Gastroesophageal sphincter (tissue), 4 donors: ENCODE measurements around the gene LTO1. TPM values are rescaled to one million over a fixed set of nuclear protein-coding genes. Genes with fewer than 3 reads are reported as not detected.

Experiments
- ATAC-seq: fragments of 150-250 bp; one replicate; pipeline ENCODE4 v1.9.1; 2016; ENCODE audit warnings: mild to moderate bottlenecking, moderate library complexity
- H3K27ac ChIP-seq, 4 donors: fragments of 200-600 bp; sonication (generic) in 3 of 4; 1 replicate in 3 of 4; 2 replicates in 1 of 4; pipeline ENCODE4 v1.5.1; 2016 to 2019
- H3K27me3 ChIP-seq: fragments of 200-600 bp; sonication (generic); one replicate; pipeline ENCODE4 v1.5.1; 2019
- H3K36me3 ChIP-seq, 2 donors: fragments of 200-600 bp; sonication (generic); one replicate each; pipeline ENCODE4 v1.5.1; 2019; ENCODE audit warnings: control low read depth in 1 of 2
- H3K4me1 ChIP-seq, 3 donors: fragments of 200-600 bp; sonication (generic); 1 replicate in 2 of 3; 2 replicates in 1 of 3; pipeline ENCODE4 v1.5.1; 2016 to 2019; ENCODE audit warnings: control low read depth in 2 of 3
- H3K4me3 ChIP-seq, 2 donors: fragments of 200-600 bp; sonication (generic); one replicate each; pipeline ENCODE4 v1.5.1; 2019; ENCODE audit warnings: mild to moderate bottlenecking in 1 of 2, moderate library complexity in 1 of 2
- H3K9me3 ChIP-seq, 3 donors: fragments of 200-600 bp; sonication (generic); one replicate each; pipeline ENCODE4 v1.5.1; 2017 to 2019; ENCODE audit warnings: control low read depth in 2 of 3
- EP300 ChIP-seq: sonication (generic); formaldehyde crosslinking; IDR thresholded peaks from one replicate; pipeline ENCODE4 v1.6.1; 2017; ENCODE audit warnings: antibody characterized with exemption, mild to moderate bottlenecking
- POLR2A ChIP-seq, 2 donors: fragments of 450-650 bp; IDR thresholded peaks; one replicate each; pipeline ENCODE4 v1.6.1; 2017; ENCODE audit warnings: antibody characterized with exemption in 2 of 2, mild to moderate bottlenecking in 2 of 2, moderate library complexity in 1 of 2
- POLR2AphosphoS5 ChIP-seq: sonication (generic); formaldehyde crosslinking; IDR thresholded peaks from one replicate; pipeline ENCODE4 v1.6.1; 2017; ENCODE audit warnings: antibody characterized with exemption
- WGBS, 2 donors: methylation state at CpG; one replicate each; pipeline ENCODE4 v1.1.5; 2018; ENCODE audit warnings: low coverage in 1 of 2; 5-methylcytosine and 5-hydroxymethylcytosine counted together
- total RNA-seq, 4 donors: library from RNA; depleted of rRNA; stranded (reverse); fragments of >200 nt; gene quantifications; one replicate each; pipeline ENCODE4 v1.1.0, GENCODE V29; 2016
- TF ChIP-seq, protein P1 (sequence below), 4 experiments: fragments of 200-600 bp in 2 of 4; fragments of 450-650 bp in 2 of 4; sonication (generic) in 1 of 4; IDR thresholded peaks; one replicate each; pipeline ENCODE4 v1.5.1; 2017 to 2019; ENCODE audit warnings: antibody characterized with exemption in 4 of 4, mild to moderate bottlenecking in 2 of 4, moderate library complexity in 2 of 4

The LTO1 gene
- total RNA-seq, 4 donors from 2014 or later, result 13.7 to 34.4 (median 18.0) TPM

DNA sequence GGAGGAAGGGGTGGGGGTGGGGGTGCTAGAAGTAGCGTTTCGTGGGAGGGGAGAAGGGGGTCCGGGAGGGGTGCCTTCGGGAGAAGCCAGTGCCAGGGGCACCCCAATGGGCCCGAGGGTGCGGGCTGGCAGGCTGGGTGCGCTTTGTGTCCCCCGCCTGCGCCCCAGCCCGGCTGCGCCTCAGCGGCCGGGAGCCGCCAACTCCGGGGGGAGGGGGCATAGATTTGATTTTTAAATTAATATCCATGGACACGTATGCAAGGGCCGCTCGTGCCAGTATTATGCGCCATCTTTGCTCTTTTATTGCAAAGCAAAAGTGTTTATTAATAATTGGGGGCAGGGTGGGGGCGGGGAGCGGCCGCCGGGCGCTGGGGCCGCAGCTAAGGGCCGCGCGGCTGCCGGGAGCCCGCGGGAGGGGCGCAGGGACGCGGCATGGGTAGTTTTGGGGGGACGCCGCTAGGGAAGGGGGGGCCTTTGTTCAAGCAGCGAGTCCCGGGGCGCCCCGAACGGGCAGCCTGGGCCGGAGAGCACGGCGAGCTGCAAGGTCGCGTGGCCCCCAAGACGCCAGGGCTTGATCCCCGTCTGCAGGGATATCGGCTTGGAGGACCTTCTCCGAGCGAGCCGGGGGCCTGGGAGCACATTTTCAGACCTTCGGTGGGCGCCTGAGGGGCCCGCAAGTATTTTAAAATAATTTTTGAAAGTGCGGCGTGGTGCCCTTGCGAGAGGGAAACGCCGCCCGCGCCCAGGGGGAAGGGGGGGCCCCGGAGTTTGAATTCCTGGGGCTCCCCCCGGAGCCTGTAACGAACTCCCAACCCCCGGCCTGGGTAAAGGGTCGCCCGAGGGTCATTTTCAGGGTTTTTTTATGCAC, 33.2 kb downstream of the LTO1 start:
- WGBS, 2 donors, result 0% methylated on average over 22 of the region's 68 CpGs; no CpG with 5 or more reads in 1 of the 2 donors
- TF ChIP-seq, protein P1, sequence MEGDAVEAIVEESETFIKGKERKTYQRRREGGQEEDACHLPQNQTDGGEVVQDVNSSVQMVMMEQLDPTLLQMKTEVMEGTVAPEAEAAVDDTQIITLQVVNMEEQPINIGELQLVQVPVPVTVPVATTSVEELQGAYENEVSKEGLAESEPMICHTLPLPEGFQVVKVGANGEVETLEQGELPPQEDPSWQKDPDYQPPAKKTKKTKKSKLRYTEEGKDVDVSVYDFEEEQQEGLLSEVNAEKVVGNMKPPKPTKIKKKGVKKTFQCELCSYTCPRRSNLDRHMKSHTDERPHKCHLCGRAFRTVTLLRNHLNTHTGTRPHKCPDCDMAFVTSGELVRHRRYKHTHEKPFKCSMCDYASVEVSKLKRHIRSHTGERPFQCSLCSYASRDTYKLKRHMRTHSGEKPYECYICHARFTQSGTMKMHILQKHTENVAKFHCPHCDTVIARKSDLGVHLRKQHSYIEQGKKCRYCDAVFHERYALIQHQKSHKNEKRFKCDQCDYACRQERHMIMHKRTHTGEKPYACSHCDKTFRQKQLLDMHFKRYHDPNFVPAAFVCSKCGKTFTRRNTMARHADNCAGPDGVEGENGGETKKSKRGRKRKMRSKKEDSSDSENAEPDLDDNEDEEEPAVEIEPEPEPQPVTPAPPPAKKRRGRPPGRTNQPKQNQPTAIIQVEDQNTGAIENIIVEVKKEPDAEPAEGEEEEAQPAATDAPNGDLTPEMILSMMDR (IDR thresholded peaks at IDR 0.05), result no peak
- TF ChIP-seq POLR2A (IDR thresholded peaks at IDR 0.05), result no peak
- no peak for TF ChIP-seq EP300
- TF ChIP-seq POLR2AphosphoS5, result no peak
- peaks cover 0 to 13% of the 10 kb centered on the region in 2 donors for H3K36me3 ChIP-seq
- peaks cover 0 to 91% (median 50%) of the 10 kb centered on the region in 3 donors for H3K4me1 ChIP-seq
- ATAC-seq, result no peak
- peak overlapping the region; percentile 59 to 63 for H3K4me3 ChIP-seq
- peak overlapping the region; percentile 62 to 96 (median 91) for H3K27ac ChIP-seq
- no peaks in the 10 kb centered on the region for H3K9me3 ChIP-seq
- H3K27me3 ChIP-seq, result peaks cover 57% of the 10 kb centered on the region

DNA sequence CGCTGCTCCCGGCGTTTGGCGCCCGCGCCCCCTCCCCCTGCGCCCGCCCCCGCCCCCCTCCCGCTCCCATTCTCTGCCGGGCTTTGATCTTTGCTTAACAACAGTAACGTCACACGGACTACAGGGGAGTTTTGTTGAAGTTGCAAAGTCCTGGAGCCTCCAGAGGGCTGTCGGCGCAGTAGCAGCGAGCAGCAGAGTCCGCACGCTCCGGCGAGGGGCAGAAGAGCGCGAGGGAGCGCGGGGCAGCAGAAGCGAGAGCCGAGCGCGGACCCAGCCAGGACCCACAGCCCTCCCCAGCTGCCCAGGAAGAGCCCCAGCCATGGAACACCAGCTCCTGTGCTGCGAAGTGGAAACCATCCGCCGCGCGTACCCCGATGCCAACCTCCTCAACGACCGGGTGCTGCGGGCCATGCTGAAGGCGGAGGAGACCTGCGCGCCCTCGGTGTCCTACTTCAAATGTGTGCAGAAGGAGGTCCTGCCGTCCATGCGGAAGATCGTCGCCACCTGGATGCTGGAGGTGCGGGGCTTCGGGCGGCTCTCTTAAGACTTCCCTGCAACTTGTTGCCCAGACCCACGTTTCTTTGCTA, 34.1 kb downstream of the LTO1 start, which contains the start of gene CCND1:
CCND1 (plus strand) TSS at position 162 of the 587 bp plus-strand sequence; CDS start at position 320, 158 bp downstream.
- Histone ChIP-seq H3K4me1 (peaks cover 0 to 98% (median 58%) of the 10 kb centered on the region in 3 donors), H3K4me3 (peak within 1 kb of the TSS; percentile 59 to 63), H3K27ac (peak within 1 kb of the TSS; percentile 62 to 96 (median 91)), H3K36me3 (peaks cover 0 to 13% of the 10 kb centered on the region in 2 donors), H3K27me3 (peaks cover 66% of the 10 kb centered on the region), H3K9me3 (no peaks in the 10 kb centered on the region)
- 0% methylated on average over 1 to 8 of the region's 49 CpGs for WGBS, 2 donors
- ATAC-seq, result peak; percentile 26
- TF ChIP-seq, protein P1 (IDR thresholded peaks at IDR 0.05), result peak in 3 of 4 experiments; percentile 17 to 35 (median 31)
- TF ChIP-seq EP300 (no peak), POLR2A (IDR thresholded peaks at IDR 0.05) (peak; percentile 74 to 82), POLR2AphosphoS5 (peak; percentile 88)

DNA sequence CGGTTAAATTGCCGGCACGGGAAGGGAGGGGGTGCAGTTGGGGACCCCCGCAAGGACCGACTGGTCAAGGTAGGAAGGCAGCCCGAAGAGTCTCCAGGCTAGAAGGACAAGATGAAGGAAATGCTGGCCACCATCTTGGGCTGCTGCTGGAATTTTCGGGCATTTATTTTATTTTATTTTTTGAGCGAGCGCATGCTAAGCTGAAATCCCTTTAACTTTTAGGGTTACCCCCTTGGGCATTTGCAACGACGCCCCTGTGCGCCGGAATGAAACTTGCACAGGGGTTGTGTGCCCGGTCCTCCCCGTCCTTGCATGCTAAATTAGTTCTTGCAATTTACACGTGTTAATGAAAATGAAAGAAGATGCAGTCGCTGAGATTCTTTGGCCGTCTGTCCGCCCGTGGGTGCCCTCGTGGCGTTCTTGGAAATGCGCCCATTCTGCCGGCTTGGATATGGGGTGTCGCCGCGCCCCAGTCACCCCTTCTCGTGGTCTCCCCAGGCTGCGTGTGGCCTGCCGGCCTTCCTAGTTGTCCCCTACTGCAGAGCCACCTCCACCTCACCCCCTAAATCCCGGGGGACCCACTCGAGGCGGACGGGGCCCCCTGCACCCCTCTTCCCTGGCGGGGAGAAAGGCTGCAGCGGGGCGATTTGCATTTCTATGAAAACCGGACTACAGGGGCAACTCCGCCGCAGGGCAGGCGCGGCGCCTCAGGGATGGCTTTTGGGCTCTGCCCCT, 34.7 kb downstream of the LTO1 start:
- Histone ChIP-seq H3K27me3 (peaks cover 72% of the 10 kb centered on the region), H3K9me3 (no peaks in the 10 kb centered on the region), H3K4me3 (peak overlapping the region; percentile 59 to 63), H3K27ac (peak overlapping the region in 3 of 4 donors; percentile 89 to 96 (median 93)), H3K36me3 (peaks cover 0 to 10% of the 10 kb centered on the region in 2 donors), H3K4me1 (peaks cover 0 to 96% (median 61%) of the 10 kb centered on the region in 3 donors)
- ATAC-seq, result no peak
- TF ChIP-seq EP300 (no peak), POLR2AphosphoS5 (no peak), POLR2A (IDR thresholded peaks at IDR 0.05) (no peak)
- TF ChIP-seq, protein P1 (IDR thresholded peaks at IDR 0.05), result no peak
- WGBS, 2 donors, result 5 to 7% methylated on average over 11 to 16 of the region's 43 CpGs

DNA sequence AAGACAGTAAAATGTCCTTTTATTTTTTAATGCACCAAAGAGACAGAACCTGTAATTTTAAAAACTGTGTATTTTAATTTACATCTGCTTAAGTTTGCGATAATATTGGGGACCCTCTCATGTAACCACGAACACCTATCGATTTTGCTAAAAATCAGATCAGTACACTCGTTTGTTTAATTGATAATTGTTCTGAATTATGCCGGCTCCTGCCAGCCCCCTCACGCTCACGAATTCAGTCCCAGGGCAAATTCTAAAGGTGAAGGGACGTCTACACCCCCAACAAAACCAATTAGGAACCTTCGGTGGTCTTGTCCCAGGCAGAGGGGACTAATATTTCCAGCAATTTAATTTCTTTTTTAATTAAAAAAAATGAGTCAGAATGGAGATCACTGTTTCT, 35.3 kb downstream of the LTO1 start:
- WGBS, 2 donors, result 16 to 21% methylated on average over 8 to 9 of the region's 9 CpGs
- peak overlapping the region in 1 of 2 donors; percentile 63 for H3K4me3 ChIP-seq

More for the DNA sequence above, 35.3 kb downstream of the LTO1 start:
- no peaks in the 10 kb centered on the region for H3K9me3 ChIP-seq
- peaks cover 0 to 90% (median 55%) of the 10 kb centered on the region in 3 donors for H3K4me1 ChIP-seq
- peaks cover 0 to 8% of the 10 kb centered on the region in 2 donors for H3K36me3 ChIP-seq
- TF ChIP-seq POLR2AphosphoS5 (no peak), EP300 (no peak), POLR2A (IDR thresholded peaks at IDR 0.05) (no peak)
- TF ChIP-seq, protein P1 (IDR thresholded peaks at IDR 0.05), result no peak
- no peak for ATAC-seq
- H3K27me3 ChIP-seq, result peaks cover 78% of the 10 kb centered on the region
- H3K27ac ChIP-seq, result no peak overlapping the region
